ENCODE measurements around the gene CHMP2B.

The CHMP2B gene

GRCh38 chr3:87261925-87262324 lies 34.8 kb downstream of the CHMP2B start:
- H3K4me3 ChIP-seq (ENCODE audit: low read length), result no peak overlapping the region
- DNase-seq (ENCODE audit: low read depth, low spot score), result no peak
- no CpG with 5 or more reads among the region's 2 CpGs for WGBS (ENCODE audit: insufficient coverage, insufficient read length)
- no peaks in the 10 kb centered on the region for H3K9me3 ChIP-seq (ENCODE audit: control insufficient read depth, insufficient read depth, low read length)
- H3K27me3 ChIP-seq (ENCODE audit: control insufficient read depth, insufficient read depth, low read length), result no peaks in the 10 kb centered on the region
- H3K27ac ChIP-seq (ENCODE audit: low read length), result no peak overlapping the region
- H3K4me1 ChIP-seq (ENCODE audit: control insufficient read depth, insufficient read depth, low read length), result no peaks in the 10 kb centered on the region
- H3K36me3 ChIP-seq (ENCODE audit: control insufficient read depth, insufficient read depth, low read length), result no peaks in the 10 kb centered on the region

GRCh38 chr3:87267953-87268645 lies 41.0 kb downstream of the CHMP2B start:
- no peaks in the 10 kb centered on the region for H3K27me3 ChIP-seq (ENCODE audit: control insufficient read depth, insufficient read depth, low read length)
- no peak overlapping the region for H3K4me3 ChIP-seq (ENCODE audit: low read length)
- no peaks in the 10 kb centered on the region for H3K36me3 ChIP-seq (ENCODE audit: control insufficient read depth, insufficient read depth, low read length)
- H3K9me3 ChIP-seq (ENCODE audit: control insufficient read depth, insufficient read depth, low read length), result no peaks in the 10 kb centered on the region
- DNase-seq (ENCODE audit: low read depth, low spot score), result no peak
- no peak overlapping the region for H3K27ac ChIP-seq (ENCODE audit: low read length)
- WGBS (ENCODE audit: insufficient coverage, insufficient read length), result no CpG with 5 or more reads among the region's 8 CpGs
- no peaks in the 10 kb centered on the region for H3K4me1 ChIP-seq (ENCODE audit: control insufficient read depth, insufficient read depth, low read length)

- no peak overlapping the region for H3K27ac ChIP-seq (ENCODE audit: low read length)
- WGBS (ENCODE audit: insufficient coverage, insufficient read length), result no CpG with 5 or more reads among the region's 4 CpGs
- H3K27me3 ChIP-seq (ENCODE audit: control insufficient read depth, insufficient read depth, low read length), result no peaks in the 10 kb centered on the region
- no peaks in the 10 kb centered on the region for H3K36me3 ChIP-seq (ENCODE audit: control insufficient read depth, insufficient read depth, low read length)
- no peak overlapping the region for H3K4me3 ChIP-seq (ENCODE audit: low read length)
- H3K4me1 ChIP-seq (ENCODE audit: control insufficient read depth, insufficient read depth, low read length), result no peaks in the 10 kb centered on the region
- H3K9me3 ChIP-seq (ENCODE audit: control insufficient read depth, insufficient read depth, low read length), result no peaks in the 10 kb centered on the region
- no peak for DNase-seq (ENCODE audit: low read depth, low spot score)
These were observed 41.6 kb downstream of the CHMP2B start for GRCh38 chr3:87268646-87269211.

GRCh38 chr3:87269723-87270122 lies 42.6 kb downstream of the CHMP2B start:
- no peak for DNase-seq (ENCODE audit: low read depth, low spot score)
- Histone ChIP-seq H3K4me1 (ENCODE audit: control insufficient read depth, insufficient read depth, low read length) (no peaks in the 10 kb centered on the region), H3K36me3 (ENCODE audit: control insufficient read depth, insufficient read depth, low read length) (no peaks in the 10 kb centered on the region), H3K9me3 (ENCODE audit: control insufficient read depth, insufficient read depth, low read length) (no peaks in the 10 kb centered on the region), H3K27me3 (ENCODE audit: control insufficient read depth, insufficient read depth, low read length) (no peaks in the 10 kb centered on the region), H3K4me3 (ENCODE audit: low read length) (no peak overlapping the region), H3K27ac (ENCODE audit: low read length) (no peak overlapping the region)

GRCh38 chr3:87270908-87271700 lies 44.0 kb downstream of the CHMP2B start:
- no CpG with 5 or more reads among the region's 4 CpGs for WGBS (ENCODE audit: insufficient coverage, insufficient read length)
- Histone ChIP-seq H3K36me3 (ENCODE audit: control insufficient read depth, insufficient read depth, low read length) (no peaks in the 10 kb centered on the region), H3K27me3 (ENCODE audit: control insufficient read depth, insufficient read depth, low read length) (no peaks in the 10 kb centered on the region), H3K9me3 (ENCODE audit: control insufficient read depth, insufficient read depth, low read length) (no peaks in the 10 kb centered on the region), H3K4me3 (ENCODE audit: low read length) (no peak overlapping the region), H3K4me1 (ENCODE audit: control insufficient read depth, insufficient read depth, low read length) (no peaks in the 10 kb centered on the region), H3K27ac (ENCODE audit: low read length) (no peak overlapping the region)
- DNase-seq (ENCODE audit: low read depth, low spot score), result no peak

- Histone ChIP-seq H3K4me1 (ENCODE audit: control insufficient read depth, insufficient read depth, low read length) (no peaks in the 10 kb centered on the region), H3K4me3 (ENCODE audit: low read length) (no peak overlapping the region), H3K9me3 (ENCODE audit: control insufficient read depth, insufficient read depth, low read length) (no peaks in the 10 kb centered on the region), H3K27ac (ENCODE audit: low read length) (no peak overlapping the region), H3K27me3 (ENCODE audit: control insufficient read depth, insufficient read depth, low read length) (no peaks in the 10 kb centered on the region), H3K36me3 (ENCODE audit: control insufficient read depth, insufficient read depth, low read length) (no peaks in the 10 kb centered on the region)
- WGBS (ENCODE audit: insufficient coverage, insufficient read length), result no CpG with 5 or more reads among the region's 4 CpGs
- no peak for DNase-seq (ENCODE audit: low read depth, low spot score)
These were observed 45.7 kb downstream of the CHMP2B start for GRCh38 chr3:87272718-87273341.

GRCh38 chr3:87276484-87276883 lies 49.4 kb downstream of the CHMP2B start, which contains the start of gene POU1F1:
TSS of gene POU1F1 (minus strand) at chr3:87276584. CDS start at chr3:87276462, 122 bp downstream.
- no CpG with 5 or more reads among the region's 6 CpGs for WGBS (ENCODE audit: insufficient coverage, insufficient read length)
- no peak for DNase-seq (ENCODE audit: low read depth, low spot score)
- H3K4me1 ChIP-seq (ENCODE audit: control insufficient read depth, insufficient read depth, low read length), result no peaks in the 10 kb centered on the region
- no peaks in the 10 kb centered on the region for H3K36me3 ChIP-seq (ENCODE audit: control insufficient read depth, insufficient read depth, low read length)
- no peaks in the 10 kb centered on the region for H3K9me3 ChIP-seq (ENCODE audit: control insufficient read depth, insufficient read depth, low read length)
- H3K27me3 ChIP-seq (ENCODE audit: control insufficient read depth, insufficient read depth, low read length), result no peaks in the 10 kb centered on the region
- H3K27ac ChIP-seq (ENCODE audit: low read length), result no peak within 1 kb of the TSS
- H3K4me3 ChIP-seq (ENCODE audit: low read length), result no peak within 1 kb of the TSS

GRCh38 chr3:87287011-87287410 lies 59.9 kb downstream of the CHMP2B start:
- no peak for DNase-seq (ENCODE audit: low read depth, low spot score)
- Histone ChIP-seq H3K9me3 (ENCODE audit: control insufficient read depth, insufficient read depth, low read length) (no peaks in the 10 kb centered on the region), H3K4me3 (ENCODE audit: low read length) (no peak overlapping the region), H3K4me1 (ENCODE audit: control insufficient read depth, insufficient read depth, low read length) (no peaks in the 10 kb centered on the region), H3K27me3 (ENCODE audit: control insufficient read depth, insufficient read depth, low read length) (no peaks in the 10 kb centered on the region), H3K36me3 (ENCODE audit: control insufficient read depth, insufficient read depth, low read length) (no peaks in the 10 kb centered on the region), H3K27ac (ENCODE audit: low read length) (no peak overlapping the region)
- no CpG with 5 or more reads among the region's 1 CpG for WGBS (ENCODE audit: insufficient coverage, insufficient read length)

GRCh38 chr3:87288446-87288845 lies 61.3 kb downstream of the CHMP2B start:
- H3K4me1 ChIP-seq (ENCODE audit: control insufficient read depth, insufficient read depth, low read length), result no peaks in the 10 kb centered on the region
- WGBS (ENCODE audit: insufficient coverage, insufficient read length), result no CpG with 5 or more reads among the region's 8 CpGs
- H3K27me3 ChIP-seq (ENCODE audit: control insufficient read depth, insufficient read depth, low read length), result no peaks in the 10 kb centered on the region
- no peaks in the 10 kb centered on the region for H3K9me3 ChIP-seq (ENCODE audit: control insufficient read depth, insufficient read depth, low read length)
- DNase-seq (ENCODE audit: low read depth, low spot score), result no peak
- H3K27ac ChIP-seq (ENCODE audit: low read length), result no peak overlapping the region
- H3K36me3 ChIP-seq (ENCODE audit: control insufficient read depth, insufficient read depth, low read length), result no peaks in the 10 kb centered on the region
- no peak overlapping the region for H3K4me3 ChIP-seq (ENCODE audit: low read length)

GRCh38 chr3:87298111-87298718 lies 71.1 kb downstream of the CHMP2B start:
- Histone ChIP-seq H3K27ac (ENCODE audit: low read length) (no peak overlapping the region), H3K4me3 (ENCODE audit: low read length) (no peak overlapping the region), H3K4me1 (ENCODE audit: control insufficient read depth, insufficient read depth, low read length) (no peaks in the 10 kb centered on the region)

More at GRCh38 chr3:87298111-87298718, 71.1 kb downstream of the CHMP2B start:
- H3K9me3 ChIP-seq (ENCODE audit: control insufficient read depth, insufficient read depth, low read length), result no peaks in the 10 kb centered on the region
- no CpG with 5 or more reads among the region's 3 CpGs for WGBS (ENCODE audit: insufficient coverage, insufficient read length)
- H3K36me3 ChIP-seq (ENCODE audit: control insufficient read depth, insufficient read depth, low read length), result no peaks in the 10 kb centered on the region
- no peak for DNase-seq (ENCODE audit: low read depth, low spot score)
- H3K27me3 ChIP-seq (ENCODE audit: control insufficient read depth, insufficient read depth, low read length), result no peaks in the 10 kb centered on the region

All from iPS DF 6.9 (cell line).